GM12801 (cell line): Measurements from ENCODE around the gene MAPKAPK3.

Experiments used
- TF ChIP-seq, protein P1 (sequence below): IDR thresholded peaks from one replicate; pipeline ENCODE4 v1.5.1; 2011; ENCODE audit warnings: control low read depth; ENCODE audit not compliant: insufficient read length; ENCODE audit errors: extremely low read depth

MAPKAPK3 gene

DNA sequence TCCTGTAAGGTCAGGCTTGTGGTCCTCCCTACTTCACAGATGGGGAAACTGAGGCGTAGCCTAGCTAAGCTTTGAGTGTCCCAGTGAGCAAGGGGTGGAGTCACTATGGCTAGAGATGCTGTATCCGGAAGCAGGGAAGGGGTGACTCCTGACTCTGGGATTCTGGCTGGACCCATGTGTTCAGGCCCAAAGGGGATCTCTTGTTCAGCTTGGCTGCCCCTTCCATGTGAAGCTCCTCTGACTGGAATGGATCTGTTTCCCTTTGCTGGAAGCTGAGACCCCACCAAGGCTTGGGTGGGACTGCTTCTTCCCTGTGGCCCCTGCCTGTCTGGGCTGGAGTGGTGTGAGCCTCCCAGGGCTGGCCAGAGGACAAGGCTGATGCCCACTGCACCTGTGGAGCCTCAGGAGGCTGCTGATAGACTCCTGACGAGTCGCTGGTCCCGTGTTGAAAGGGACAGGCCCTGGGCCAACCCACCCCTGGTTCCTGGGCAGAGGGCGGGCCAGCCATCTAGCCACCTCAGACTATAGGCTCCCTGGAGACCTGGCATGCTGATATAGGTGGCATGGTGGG lies 1.0 kb downstream of the MAPKAPK3 start:
- TF ChIP-seq, protein P1, sequence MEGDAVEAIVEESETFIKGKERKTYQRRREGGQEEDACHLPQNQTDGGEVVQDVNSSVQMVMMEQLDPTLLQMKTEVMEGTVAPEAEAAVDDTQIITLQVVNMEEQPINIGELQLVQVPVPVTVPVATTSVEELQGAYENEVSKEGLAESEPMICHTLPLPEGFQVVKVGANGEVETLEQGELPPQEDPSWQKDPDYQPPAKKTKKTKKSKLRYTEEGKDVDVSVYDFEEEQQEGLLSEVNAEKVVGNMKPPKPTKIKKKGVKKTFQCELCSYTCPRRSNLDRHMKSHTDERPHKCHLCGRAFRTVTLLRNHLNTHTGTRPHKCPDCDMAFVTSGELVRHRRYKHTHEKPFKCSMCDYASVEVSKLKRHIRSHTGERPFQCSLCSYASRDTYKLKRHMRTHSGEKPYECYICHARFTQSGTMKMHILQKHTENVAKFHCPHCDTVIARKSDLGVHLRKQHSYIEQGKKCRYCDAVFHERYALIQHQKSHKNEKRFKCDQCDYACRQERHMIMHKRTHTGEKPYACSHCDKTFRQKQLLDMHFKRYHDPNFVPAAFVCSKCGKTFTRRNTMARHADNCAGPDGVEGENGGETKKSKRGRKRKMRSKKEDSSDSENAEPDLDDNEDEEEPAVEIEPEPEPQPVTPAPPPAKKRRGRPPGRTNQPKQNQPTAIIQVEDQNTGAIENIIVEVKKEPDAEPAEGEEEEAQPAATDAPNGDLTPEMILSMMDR = no peak

DNA sequence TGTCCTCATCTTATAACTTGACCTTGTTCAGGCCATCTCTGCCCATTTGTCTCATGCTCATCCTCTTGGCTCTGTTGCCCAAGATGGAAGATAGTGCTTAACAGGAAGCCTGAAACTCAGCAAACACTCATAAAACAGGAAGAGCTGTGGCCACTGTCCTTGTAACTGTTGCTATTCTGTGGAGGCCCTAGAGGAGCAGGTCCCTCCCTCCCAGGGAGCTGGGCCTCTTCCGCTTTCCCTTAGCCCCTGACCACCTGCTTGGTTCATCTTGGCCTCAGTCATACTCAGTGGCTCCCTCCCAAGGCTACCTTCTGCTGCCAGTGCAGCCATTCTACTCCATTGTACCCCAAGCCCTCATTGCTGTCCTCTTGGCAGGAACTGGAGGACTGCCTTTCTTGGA lies 3.5 kb downstream of the MAPKAPK3 start:
- TF ChIP-seq, protein P1 = no peak

DNA sequence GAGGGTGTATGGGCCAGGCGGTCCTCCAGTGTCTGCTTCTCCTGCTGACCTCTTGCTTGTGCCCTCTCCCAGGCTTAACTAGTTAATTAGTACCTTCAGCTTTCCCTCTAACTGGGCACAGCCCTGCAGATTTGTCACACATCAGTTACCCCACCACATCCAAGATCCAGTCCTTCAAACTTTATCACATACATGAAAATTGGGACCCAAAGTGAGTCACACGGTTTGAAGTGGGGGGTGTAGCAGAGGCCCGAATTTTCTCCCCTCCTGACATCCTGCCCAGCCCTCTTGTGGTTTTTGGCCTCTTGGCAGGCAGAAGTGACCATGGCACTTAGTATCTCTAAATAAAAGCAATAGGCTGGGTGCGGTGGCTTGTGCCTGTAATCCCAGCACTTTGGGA lies 3.9 kb downstream of the MAPKAPK3 start:
- TF ChIP-seq, protein P1 = no peak

DNA sequence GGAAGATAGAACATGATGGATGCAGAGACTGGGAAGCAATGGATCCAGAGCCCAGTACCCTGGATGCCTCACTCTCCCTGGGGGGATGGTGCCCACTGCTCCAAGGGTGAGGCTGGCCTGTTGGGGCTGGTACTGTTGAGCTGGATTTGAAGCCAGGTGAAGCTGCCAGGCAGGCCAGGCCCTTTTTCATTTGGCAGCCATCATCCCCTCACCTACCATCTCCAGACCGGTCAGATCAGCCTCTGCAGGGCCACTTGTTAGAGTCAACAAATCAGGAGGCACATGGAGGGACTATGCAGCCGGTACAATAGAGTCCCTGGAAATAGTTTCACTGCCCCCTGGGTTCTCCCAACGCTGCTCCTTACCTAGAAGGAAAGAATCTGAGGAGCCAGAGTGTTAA lies 5.9 kb downstream of the MAPKAPK3 start:
- TF ChIP-seq, protein P1 = no peak

DNA sequence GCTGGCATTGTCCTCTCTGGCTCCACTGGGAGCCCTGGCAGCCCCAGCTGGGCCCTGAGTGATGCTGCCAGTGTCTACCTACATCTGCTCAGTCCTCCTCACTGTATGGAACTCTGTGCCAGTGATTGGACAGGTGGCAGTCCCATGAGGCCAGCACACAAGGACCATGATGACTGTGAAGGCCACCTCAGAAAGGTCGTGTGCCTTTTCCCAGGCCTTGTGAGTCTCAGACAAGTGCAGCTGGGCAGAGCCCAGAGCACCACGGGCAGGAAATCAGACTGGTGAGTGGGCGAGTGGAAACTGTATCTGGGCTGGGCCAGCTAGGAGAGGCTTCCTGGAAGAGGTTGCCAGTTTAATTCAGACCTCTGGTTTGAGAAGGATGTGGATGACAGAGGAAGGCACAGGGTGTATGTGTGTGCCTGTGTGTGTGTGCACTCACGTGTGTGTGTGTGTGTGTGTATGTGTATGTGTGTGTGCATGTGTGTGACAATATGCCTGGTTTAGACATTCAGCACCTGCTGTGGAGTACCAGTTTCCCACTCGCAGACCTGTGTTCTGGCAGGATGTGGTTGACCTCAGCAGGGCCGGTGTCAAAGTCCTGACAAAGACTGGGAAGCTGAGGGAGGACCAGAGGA lies 7.0 kb downstream of the MAPKAPK3 start:
- TF ChIP-seq, protein P1 = no peak

DNA sequence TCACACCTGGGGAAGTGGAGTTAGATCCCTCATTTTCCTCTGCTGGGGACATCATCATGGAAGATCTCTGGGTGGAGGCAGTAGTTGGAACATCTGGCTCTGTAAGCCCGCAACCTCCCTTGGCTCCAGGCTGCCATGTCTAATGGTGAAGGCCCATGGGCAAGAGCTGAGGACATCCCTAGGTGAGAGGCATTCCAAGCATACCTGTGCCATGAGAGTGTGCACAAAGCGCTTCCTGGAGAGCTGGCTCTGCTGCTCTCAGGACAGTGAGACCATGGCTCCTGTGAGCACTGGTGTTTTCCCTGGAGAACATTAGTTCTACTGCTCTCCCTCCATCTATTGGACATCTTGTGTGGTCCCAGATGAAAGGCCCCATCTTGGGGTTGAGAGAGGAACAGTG lies 7.7 kb downstream of the MAPKAPK3 start:
- TF ChIP-seq, protein P1 = no peak

DNA sequence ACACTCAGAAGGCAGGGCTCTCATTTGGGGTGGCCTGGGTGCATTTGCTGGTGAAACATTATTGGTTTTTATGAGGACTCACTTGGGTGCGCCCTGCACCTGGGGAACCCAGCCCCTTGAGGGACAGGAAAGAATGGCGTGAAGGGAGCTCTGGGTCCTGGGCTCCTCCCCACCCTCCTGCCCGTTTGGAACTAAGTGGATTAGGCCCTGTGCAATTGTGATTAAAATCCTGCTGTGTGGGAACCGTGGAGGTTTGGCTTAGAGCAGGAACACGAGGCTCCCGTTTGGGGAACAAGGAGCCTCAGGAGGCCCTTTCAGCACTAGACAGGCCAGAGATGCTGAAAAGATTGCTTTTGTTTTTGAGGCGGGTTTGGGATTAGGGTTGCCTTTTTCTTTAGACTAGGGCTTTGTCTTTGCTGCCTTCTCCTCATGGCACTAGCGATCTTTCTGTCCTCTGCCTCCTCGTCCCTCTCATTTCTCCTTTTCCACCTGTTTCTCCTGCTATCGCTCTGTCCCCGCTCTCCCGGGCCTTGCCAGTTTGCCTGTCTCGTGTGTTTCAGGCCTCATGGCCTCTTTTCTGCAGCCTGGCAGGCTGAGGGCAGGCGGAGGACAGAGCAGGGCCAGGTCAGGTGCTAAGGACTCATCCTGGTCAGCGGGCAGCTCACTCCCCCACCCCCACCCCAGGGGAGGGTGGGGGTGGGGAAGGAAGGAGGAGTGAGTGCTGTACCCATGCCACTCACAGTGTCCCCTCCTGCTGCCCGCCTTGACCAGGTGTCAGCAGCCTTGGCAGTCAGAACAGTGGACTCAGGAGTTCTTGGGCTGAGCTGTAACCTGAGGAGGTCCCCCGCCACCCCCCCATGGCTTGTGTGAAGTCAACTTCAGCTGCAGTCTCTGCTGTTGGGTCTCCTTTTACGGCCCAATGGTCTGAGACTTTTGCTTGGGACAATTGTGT lies 8.6 kb downstream of the MAPKAPK3 start:
- TF ChIP-seq, protein P1 = no peak
